HG03196 (cell line): ENCODE measurements around the gene CHN1.

Experiments
- ATAC-seq: cut with Tn5 transposase; IDR thresholded peaks from one replicate; pipeline ENCODE4 v1.9.1; 2021; ENCODE audit not compliant: unreplicated experiment

The CHN1 gene

GRCh38 chr2:174771631-174772471 is 233.3 kb downstream of the CHN1 start:
- ATAC-seq: peak; percentile 72

GRCh38 chr2:174771136-174771535 is 234.0 kb downstream of the CHN1 start:
- ATAC-seq: no peak

- no peak for ATAC-seq
These were observed 236.6 kb downstream of the CHN1 start for GRCh38 chr2:174768557-174768956.

DNA sequence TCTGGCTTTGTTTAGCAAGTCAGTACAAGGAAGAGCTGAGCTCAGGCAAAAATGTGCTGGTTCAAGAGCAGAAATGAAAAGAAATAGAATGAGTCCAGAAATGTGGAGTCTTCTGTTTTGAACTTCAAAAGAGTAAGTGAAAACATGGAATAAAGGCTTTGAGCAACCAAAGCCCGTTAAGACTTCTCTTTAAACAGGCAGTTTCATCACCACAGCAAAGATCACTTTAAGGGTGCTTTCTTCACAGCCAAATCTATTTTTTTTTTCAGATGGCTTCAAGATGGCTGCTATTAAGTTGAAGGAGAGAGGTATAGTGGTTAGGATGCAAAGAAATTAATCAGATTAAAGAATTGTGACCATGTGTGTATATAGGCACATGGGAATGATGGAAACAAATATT is 238.9 kb downstream of the CHN1 start:
- ATAC-seq: no peak

DNA sequence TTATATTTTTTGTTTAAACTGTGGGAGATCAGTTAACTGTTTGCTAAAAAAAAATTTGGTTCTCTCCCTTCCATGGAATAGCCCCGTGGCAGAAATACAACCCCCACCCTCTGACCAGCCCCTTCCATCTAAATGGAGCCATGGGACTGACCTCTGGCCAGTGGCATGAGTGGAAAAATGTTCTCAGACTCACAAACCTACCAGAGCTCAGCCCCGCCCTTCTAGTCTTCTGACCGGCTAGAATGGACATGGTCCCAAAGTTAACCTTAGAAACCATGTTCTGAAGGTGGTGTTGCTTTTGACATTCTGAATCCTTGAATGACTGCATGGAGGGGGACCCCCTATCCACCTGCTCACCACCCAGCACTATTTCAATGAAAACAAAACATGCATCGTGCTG is 239.6 kb downstream of the CHN1 start:
- ATAC-seq: no peak

DNA sequence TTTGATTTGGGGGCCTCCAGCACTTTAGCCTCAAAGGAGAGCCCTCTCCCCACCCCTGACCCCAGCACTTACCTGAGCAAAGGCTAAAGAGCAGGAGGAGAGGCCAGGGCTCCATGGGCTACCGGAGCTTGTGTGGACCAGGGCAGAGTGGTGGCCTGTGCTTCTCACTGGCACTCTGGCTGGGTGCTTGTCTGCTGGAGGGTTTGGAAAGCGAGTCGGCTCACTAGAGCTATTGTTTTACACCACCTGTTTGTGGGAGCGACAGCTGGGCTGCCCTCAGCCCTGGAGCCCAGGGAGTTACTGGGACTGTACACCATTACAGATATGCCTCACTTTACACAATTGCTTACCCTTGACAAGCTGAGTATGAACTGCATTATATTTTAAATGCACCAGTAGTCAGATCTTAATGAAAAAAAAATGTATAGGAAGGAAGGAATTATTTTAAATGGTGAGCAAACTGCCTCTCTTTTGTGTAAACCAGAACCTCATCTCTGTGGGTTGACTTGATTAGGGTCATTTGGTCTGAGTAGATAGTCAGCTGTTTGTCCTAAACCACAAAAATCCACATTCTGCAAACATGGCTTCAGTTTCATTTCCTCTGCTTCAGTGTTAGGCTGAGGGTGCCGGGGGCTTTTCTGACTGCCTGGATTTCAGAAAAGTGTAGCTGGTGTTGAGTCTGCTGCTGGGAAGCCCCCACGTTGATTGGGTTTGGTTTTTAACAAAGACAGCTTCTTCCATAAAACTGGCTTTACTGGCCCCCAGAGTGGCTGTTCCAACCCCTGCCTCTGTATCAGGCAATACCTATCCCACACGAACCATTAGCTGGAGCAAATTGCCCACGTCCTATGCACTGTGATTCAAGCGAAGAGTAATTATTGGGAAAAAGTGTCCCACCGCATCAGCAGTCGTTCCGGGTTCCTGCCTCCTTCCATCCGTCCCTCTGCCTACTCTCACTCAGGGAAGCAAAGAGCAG is 240.6 kb downstream of the CHN1 start, which contains the start of gene CHRNA1:
CHRNA1 (minus strand) TSS at position 193 of the 976 bp plus-strand sequence; CDS start at position 115, 78 bp downstream.
- no peak for ATAC-seq

DNA sequence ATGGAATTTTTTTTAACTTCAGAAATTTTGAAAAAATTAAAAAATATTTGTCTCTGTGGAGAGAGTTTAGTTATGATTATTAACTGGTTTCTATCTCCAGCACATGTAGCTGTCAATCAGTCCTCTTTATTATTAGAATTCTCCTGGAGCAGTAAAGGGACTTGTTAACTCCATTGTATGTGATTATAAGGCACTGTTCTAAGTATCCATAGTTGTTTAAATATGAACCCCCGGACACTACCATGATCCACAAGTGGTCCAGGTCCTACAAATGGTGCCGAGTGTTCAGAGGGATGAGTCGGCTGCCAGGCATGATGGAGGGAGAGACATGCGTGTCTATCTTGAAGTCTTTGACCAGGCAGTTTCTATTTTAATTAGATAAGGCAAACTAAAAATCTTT is 241.4 kb downstream of the CHN1 start:
- ATAC-seq: no peak

- ATAC-seq: no peak
These were observed 242.7 kb downstream of the CHN1 start for GRCh38 chr2:174762464-174762863.

DNA sequence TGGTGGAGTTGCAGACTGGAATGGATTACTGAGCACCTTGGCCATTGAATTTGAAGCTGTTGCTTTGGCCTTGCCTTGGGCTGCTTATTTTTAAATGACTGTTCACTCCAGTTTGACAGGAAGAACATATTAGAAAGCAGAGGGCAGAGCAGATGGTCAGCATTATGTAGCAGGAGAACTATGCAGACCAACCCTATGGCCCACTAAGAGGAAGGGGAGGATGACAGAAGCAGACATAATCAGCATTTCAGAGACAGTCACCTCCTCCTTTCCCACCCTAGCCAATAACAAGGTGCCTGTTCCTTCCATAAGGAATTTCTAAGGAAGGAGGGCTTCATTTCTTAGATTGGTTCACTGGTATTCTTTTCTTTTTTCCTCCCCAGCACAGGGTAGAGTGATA is 243.3 kb downstream of the CHN1 start:
- ATAC-seq: no peak

GRCh38 chr2:174760845-174761473 is 244.2 kb downstream of the CHN1 start:
- no peak for ATAC-seq

GRCh38 chr2:174759381-174760065 is 245.7 kb downstream of the CHN1 start:
- ATAC-seq: no peak

DNA sequence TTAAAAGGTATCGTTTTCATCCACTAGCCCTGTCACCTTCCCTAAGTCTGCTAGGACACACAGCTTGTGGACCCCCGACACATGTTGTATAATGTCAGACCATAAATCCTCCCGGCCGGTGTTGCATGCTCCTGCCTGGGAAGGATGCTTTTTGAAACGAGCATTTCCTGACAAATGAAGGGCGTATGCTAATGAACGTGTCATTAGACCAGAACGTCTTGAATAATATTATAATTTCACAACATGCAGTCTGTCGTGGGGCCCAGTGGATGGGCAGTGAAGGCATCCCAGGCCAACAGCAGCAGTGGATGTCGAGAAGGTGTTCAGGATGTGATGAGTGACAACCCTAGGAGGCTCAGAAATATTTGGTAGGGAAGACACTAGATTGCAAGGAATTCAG is 248.4 kb downstream of the CHN1 start:
- ATAC-seq: no peak

DNA sequence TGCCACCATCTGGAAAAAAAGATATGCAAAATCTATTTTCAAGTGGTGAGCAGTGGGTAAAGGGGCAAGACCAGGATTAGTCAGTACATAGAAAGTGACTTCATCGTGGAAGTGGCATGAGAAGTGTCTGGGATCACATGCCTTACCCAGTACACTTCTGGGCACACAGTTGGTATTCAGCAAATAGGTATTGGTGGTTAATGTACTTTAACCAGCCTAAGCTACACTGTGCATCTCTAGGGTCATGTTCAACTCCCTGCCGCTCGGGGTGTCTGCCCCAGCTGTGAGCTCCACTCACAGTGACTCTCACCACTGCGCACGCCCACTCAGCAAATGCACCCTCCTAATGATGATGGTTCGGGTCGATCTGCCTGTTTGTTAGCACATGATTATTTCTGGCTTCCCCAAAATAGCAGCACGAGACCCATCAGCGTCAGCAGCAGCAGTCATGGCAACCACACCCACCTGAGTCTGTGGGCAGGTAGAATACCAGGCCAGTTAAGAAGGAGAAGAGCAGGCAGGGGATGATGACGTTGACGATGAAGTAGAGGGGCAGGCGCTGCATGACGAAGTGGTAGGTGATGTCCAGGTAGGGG is 252.0 kb downstream of the CHN1 start:
- ATAC-seq: peak; percentile 28

GRCh38 chr2:174752403-174753037 is 252.7 kb downstream of the CHN1 start:
- peak; percentile 84 for ATAC-seq

- ATAC-seq: peak; percentile 48
These were observed 254.2 kb downstream of the CHN1 start for GRCh38 chr2:174750923-174751441.

DNA sequence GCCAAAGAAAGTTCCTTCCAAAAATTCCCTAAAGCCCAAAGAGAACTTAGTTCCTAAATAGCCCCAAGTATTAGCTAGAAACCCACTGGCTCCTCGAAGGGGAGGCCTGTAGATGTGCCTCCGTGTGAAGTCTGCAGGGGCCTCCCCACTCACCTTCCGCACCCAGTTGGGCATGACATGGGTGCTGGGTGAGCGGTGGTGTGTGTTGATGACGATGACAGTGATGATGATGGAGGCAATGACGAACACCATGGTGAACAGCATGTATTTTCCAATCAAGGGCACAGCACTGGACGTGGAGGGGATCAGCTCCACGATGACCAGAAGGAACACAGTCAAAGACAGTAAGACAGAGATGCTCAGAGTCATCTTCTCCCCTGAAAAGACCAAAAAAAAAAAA is 255.4 kb downstream of the CHN1 start:
- no peak for ATAC-seq

GRCh38 chr2:174748948-174749347 is 256.2 kb downstream of the CHN1 start:
- no peak for ATAC-seq
